Measurements from ENCODE around the gene ETV7.

Gene ETV7

GRCh38 chr6:36346486-36347273 is 40.8 kb downstream of the ETV7 start:
- TF ChIP-seq CTCF (IDR thresholded peaks at IDR 0.05; ENCODE audit: unreplicated experiment in 3 of 3) = no peak
- peak overlapping the region in 1 of 3 experiments; percentile 85 for H3K27ac Mint-ChIP-seq

GRCh38 chr6:36345681-36346466 is 41.6 kb downstream of the ETV7 start:
- H3K27me3 Mint-ChIP-seq (ENCODE audit: low read depth) = peaks cover 20% of the 10 kb centered on the region
- no peaks in the 10 kb centered on the region for H3K9me3 Mint-ChIP-seq
- H3K4me3 Mint-ChIP-seq = no peak overlapping the region
- no peak for TF ChIP-seq CTCF (IDR thresholded peaks at IDR 0.05; ENCODE audit: unreplicated experiment in 3 of 3)
- no peaks in the 10 kb centered on the region for H3K36me3 Mint-ChIP-seq (ENCODE audit: low read depth)
- H3K4me1 Mint-ChIP-seq = peaks cover 24% of the 10 kb centered on the region
- peak overlapping the region in 1 of 3 experiments; percentile 85 for H3K27ac Mint-ChIP-seq

More at GRCh38 chr6:36346486-36347273, 40.8 kb downstream of the ETV7 start:
- no peak overlapping the region for H3K4me3 Mint-ChIP-seq
- peaks cover 30% of the 10 kb centered on the region for H3K4me1 Mint-ChIP-seq
- H3K36me3 Mint-ChIP-seq (ENCODE audit: low read depth) = no peaks in the 10 kb centered on the region
- H3K27me3 Mint-ChIP-seq (ENCODE audit: low read depth) = peaks cover 18% of the 10 kb centered on the region
- no peaks in the 10 kb centered on the region for H3K9me3 Mint-ChIP-seq

GRCh38 chr6:36343109-36343680 is 44.3 kb downstream of the ETV7 start:
- H3K4me3 Mint-ChIP-seq = no peak overlapping the region
- H3K9me3 Mint-ChIP-seq = no peaks in the 10 kb centered on the region
- H3K27me3 Mint-ChIP-seq (ENCODE audit: low read depth) = peaks cover 40% of the 10 kb centered on the region
- H3K4me1 Mint-ChIP-seq = peaks cover 33% of the 10 kb centered on the region
- no peak overlapping the region for H3K27ac Mint-ChIP-seq
- TF ChIP-seq CTCF (IDR thresholded peaks at IDR 0.05; ENCODE audit: unreplicated experiment in 3 of 3) = no peak
- no peaks in the 10 kb centered on the region for H3K36me3 Mint-ChIP-seq (ENCODE audit: low read depth)

- H3K4me3 Mint-ChIP-seq = peak overlapping the region; percentile 45 to 60 (median 52)
- peaks cover 36% of the 10 kb centered on the region for H3K27me3 Mint-ChIP-seq (ENCODE audit: low read depth)
- no peaks in the 10 kb centered on the region for H3K36me3 Mint-ChIP-seq (ENCODE audit: low read depth)
- no peaks in the 10 kb centered on the region for H3K9me3 Mint-ChIP-seq
- TF ChIP-seq CTCF (IDR thresholded peaks at IDR 0.05; ENCODE audit: unreplicated experiment in 3 of 3) = peak; percentile 95 to 98 (median 96)
- H3K4me1 Mint-ChIP-seq = peaks cover 22% of the 10 kb centered on the region
- peak overlapping the region; percentile 12 to 47 (median 16) for H3K27ac Mint-ChIP-seq
Observed at GRCh38 chr6:36340618-36341454, 46.6 kb downstream of the ETV7 start.

GRCh38 chr6:36340306-36340617 is 47.2 kb downstream of the ETV7 start:
- no peak overlapping the region for H3K4me3 Mint-ChIP-seq

More at GRCh38 chr6:36340306-36340617, 47.2 kb downstream of the ETV7 start:
- H3K27ac Mint-ChIP-seq = peak overlapping the region in 1 of 3 experiments; percentile 12
- TF ChIP-seq CTCF (IDR thresholded peaks at IDR 0.05; ENCODE audit: unreplicated experiment in 3 of 3) = no peak
- peaks cover 24% of the 10 kb centered on the region for H3K4me1 Mint-ChIP-seq
- peaks cover 32% of the 10 kb centered on the region for H3K27me3 Mint-ChIP-seq (ENCODE audit: low read depth)
- H3K9me3 Mint-ChIP-seq = no peaks in the 10 kb centered on the region
- H3K36me3 Mint-ChIP-seq (ENCODE audit: low read depth) = no peaks in the 10 kb centered on the region

All from nephron (organoid).